Muscle layer of duodenum (tissue), 2 donors: ENCODE results near the gene FNTB.

ENCODE experiments used
- H3K27ac ChIP-seq: one replicate; pipeline ENCODE4 v1.7.0; 2013; ENCODE audit warnings: mild to moderate bottlenecking, low read length
- H3K27me3 ChIP-seq: one replicate; pipeline ENCODE4 v1.7.0; 2013; ENCODE audit warnings: low read depth, mild to moderate bottlenecking, control low read depth, low read length
- H3K36me3 ChIP-seq, 2 donors: one replicate each; pipeline ENCODE4 v1.7.0; 2013; ENCODE audit warnings: low read length in 2 of 2, control low read depth in 1 of 2, mild to moderate bottlenecking in 1 of 2; ENCODE audit not compliant: insufficient read depth in 2 of 2, control insufficient read depth in 1 of 2
- H3K4me1 ChIP-seq, 2 donors: one replicate each; pipeline ENCODE4 v1.7.0; 2013; ENCODE audit warnings: low read length in 2 of 2, mild to moderate bottlenecking in 2 of 2, control low read depth in 1 of 2, moderate library complexity in 1 of 2; ENCODE audit not compliant: insufficient read depth in 2 of 2, control insufficient read depth in 1 of 2
- H3K4me3 ChIP-seq, 2 donors: one replicate each; pipeline ENCODE4 v1.7.0; 2013; ENCODE audit warnings: low read length in 2 of 2, low read depth in 1 of 2, mild to moderate bottlenecking in 1 of 2
- H3K9me3 ChIP-seq, 2 donors: one replicate each; pipeline ENCODE4 v1.7.0; 2013; ENCODE audit warnings: low read length in 2 of 2, control low read depth in 1 of 2, mild to moderate bottlenecking in 1 of 2; ENCODE audit not compliant: control insufficient read depth in 1 of 2
- donor health status: healthy.

Gene FNTB

GRCh38 chr14:65065719-65066118 lies 79.0 kb downstream of the FNTB start:
- H3K9me3 ChIP-seq: no peaks in the 10 kb centered on the region
- no peak overlapping the region for H3K4me3 ChIP-seq
- no peaks in the 10 kb centered on the region for H3K27me3 ChIP-seq
- H3K27ac ChIP-seq: no peak overlapping the region
- H3K4me1 ChIP-seq: peaks cover 6 to 7% of the 10 kb centered on the region in 2 donors
- peaks cover 34 to 49% of the 10 kb centered on the region in 2 donors for H3K36me3 ChIP-seq

- Histone ChIP-seq H3K27ac (no peak overlapping the region), H3K4me1 (peaks cover 18 to 31% of the 10 kb centered on the region in 2 donors), H3K9me3 (no peaks in the 10 kb centered on the region), H3K36me3 (peaks cover 11 to 16% of the 10 kb centered on the region in 2 donors), H3K27me3 (no peaks in the 10 kb centered on the region), H3K4me3 (no peak overlapping the region)
Observed at GRCh38 chr14:65069874-65070413, 83.2 kb downstream of the FNTB start.

- H3K27ac ChIP-seq: no peak overlapping the region
- H3K36me3 ChIP-seq: peaks cover 10 to 16% of the 10 kb centered on the region in 2 donors
- H3K9me3 ChIP-seq: no peaks in the 10 kb centered on the region
- H3K27me3 ChIP-seq: no peaks in the 10 kb centered on the region
- peaks cover 18 to 31% of the 10 kb centered on the region in 2 donors for H3K4me1 ChIP-seq
- H3K4me3 ChIP-seq: peak overlapping the region; percentile 13 to 19
Observed at GRCh38 chr14:65070471-65070976, 83.8 kb downstream of the FNTB start.

- Histone ChIP-seq H3K36me3 (peaks cover 12 to 26% of the 10 kb centered on the region in 2 donors), H3K4me3 (no peak overlapping the region), H3K27ac (no peak overlapping the region), H3K27me3 (no peaks in the 10 kb centered on the region), H3K4me1 (peaks cover 18 to 31% of the 10 kb centered on the region in 2 donors), H3K9me3 (no peaks in the 10 kb centered on the region)
Observed at GRCh38 chr14:65071544-65071943, 84.8 kb downstream of the FNTB start.

GRCh38 chr14:65072256-65072655 lies 85.6 kb downstream of the FNTB start:
- Histone ChIP-seq H3K27ac (no peak overlapping the region), H3K9me3 (no peaks in the 10 kb centered on the region), H3K4me3 (no peak overlapping the region), H3K4me1 (peaks cover 18 to 31% of the 10 kb centered on the region in 2 donors), H3K27me3 (no peaks in the 10 kb centered on the region), H3K36me3 (peaks cover 18 to 31% of the 10 kb centered on the region in 2 donors)

GRCh38 chr14:65072937-65073336 lies 86.2 kb downstream of the FNTB start:
- Histone ChIP-seq H3K4me3 (no peak overlapping the region), H3K4me1 (peaks cover 18 to 31% of the 10 kb centered on the region in 2 donors), H3K9me3 (no peaks in the 10 kb centered on the region), H3K36me3 (peaks cover 24 to 37% of the 10 kb centered on the region in 2 donors), H3K27me3 (no peaks in the 10 kb centered on the region), H3K27ac (peak overlapping the region; percentile 45)

GRCh38 chr14:65073605-65074201 lies 87.0 kb downstream of the FNTB start:
- Histone ChIP-seq H3K4me1 (peaks cover 23 to 31% of the 10 kb centered on the region in 2 donors), H3K36me3 (peaks cover 27 to 37% of the 10 kb centered on the region in 2 donors), H3K27me3 (no peaks in the 10 kb centered on the region), H3K27ac (peak overlapping the region; percentile 45), H3K4me3 (no peak overlapping the region), H3K9me3 (no peaks in the 10 kb centered on the region)

GRCh38 chr14:65074449-65075150 lies 87.9 kb downstream of the FNTB start:
- Histone ChIP-seq H3K27me3 (no peaks in the 10 kb centered on the region), H3K4me1 (peaks cover 29 to 32% of the 10 kb centered on the region in 2 donors), H3K4me3 (no peak overlapping the region), H3K36me3 (peaks cover 23 to 31% of the 10 kb centered on the region in 2 donors), H3K9me3 (no peaks in the 10 kb centered on the region), H3K27ac (peak overlapping the region; percentile 45)

GRCh38 chr14:65075628-65076325 lies 89.1 kb downstream of the FNTB start:
- peak overlapping the region; percentile 2 for H3K27ac ChIP-seq
- no peaks in the 10 kb centered on the region for H3K27me3 ChIP-seq
- peaks cover 28 to 37% of the 10 kb centered on the region in 2 donors for H3K4me1 ChIP-seq
- peaks cover 22 to 26% of the 10 kb centered on the region in 2 donors for H3K36me3 ChIP-seq
- no peak overlapping the region for H3K4me3 ChIP-seq
- no peaks in the 10 kb centered on the region for H3K9me3 ChIP-seq

- H3K27me3 ChIP-seq: no peaks in the 10 kb centered on the region
- H3K4me1 ChIP-seq: peaks cover 36 to 44% of the 10 kb centered on the region in 2 donors
- no peak overlapping the region for H3K4me3 ChIP-seq
- H3K27ac ChIP-seq: no peak overlapping the region
- peaks cover 24 to 30% of the 10 kb centered on the region in 2 donors for H3K36me3 ChIP-seq
- H3K9me3 ChIP-seq: no peaks in the 10 kb centered on the region
Observed at GRCh38 chr14:65077318-65077717, 90.6 kb downstream of the FNTB start.

- no peak overlapping the region for H3K4me3 ChIP-seq
- H3K4me1 ChIP-seq: peaks cover 18 to 57% of the 10 kb centered on the region in 2 donors
- H3K36me3 ChIP-seq: peaks cover 32 to 38% of the 10 kb centered on the region in 2 donors
- peak overlapping the region; percentile 12 for H3K27ac ChIP-seq
- no peaks in the 10 kb centered on the region for H3K27me3 ChIP-seq
- H3K9me3 ChIP-seq: no peaks in the 10 kb centered on the region
Observed at GRCh38 chr14:65079201-65079600, 92.5 kb downstream of the FNTB start.
